ENCODE results near the gene NCR1. TPM values are rescaled to one million over a fixed set of nuclear protein-coding genes. Genes with fewer than 3 reads are reported as not detected.
"Not testable (repeated sequence)": the region's sequence is repeated elsewhere in the genome, so short reads cannot be mapped to it uniquely, and the experiment has no call there.

NCR1 gene
- total RNA-seq, 2 experiments from 2014 or later = not detected

GRCh38 chr19:54947381-54947780, 41.4 kb downstream of the NCR1 start, which contains the start of gene NLRP7:
TSS of gene NLRP7 (minus strand) at chr19:54947530.
- Mint-ChIP-seq H3K9me3 (no peaks in the 10 kb centered on the region), H3K4me1 (ENCODE audit: low read depth) (no peaks in the 10 kb centered on the region), H3K4me3 (no peak within 1 kb of the TSS), H3K27ac (no peak within 1 kb of the TSS), H3K36me3 (ENCODE audit: low read depth) (no peaks in the 10 kb centered on the region), H3K27me3 (peaks cover 8% of the 10 kb centered on the region)
- DNase-seq (no peak), ATAC-seq (ENCODE audit: poor library complexity) (no peak)
- intact Hi-C loops (cut with DNase I, micrococcal nuclease) = no loop called here
- H3K27me3 ChIP-seq (ENCODE audit: control insufficient read depth in 1 of 2, insufficient read depth in 2 of 2, low read length in 2 of 2) = peaks cover 0 to 2% of the 10 kb centered on the region in 2 experiments
- H3K27ac ChIP-seq (ENCODE audit: low read depth in 1 of 2, low read length in 2 of 2) = no peak within 1 kb of the TSS
- ChIA-PET POLR2A (no interaction called here), CTCF (no interaction called here)
- no peak within 1 kb of the TSS for H3K4me3 ChIP-seq (ENCODE audit: low read length)
- TF ChIP-seq CTCF (IDR thresholded peaks at IDR 0.05) = no peak
- H3K36me3 ChIP-seq (ENCODE audit: insufficient read depth, low read length) = no peaks in the 10 kb centered on the region
- H3K4me1 ChIP-seq (ENCODE audit: insufficient read depth, low read length) = no peaks in the 10 kb centered on the region
- H3K9me3 ChIP-seq (ENCODE audit: control insufficient read depth in 1 of 2, insufficient read depth in 1 of 2, low read length in 2 of 2) = no peaks in the 10 kb centered on the region

- no peak overlapping the region for H3K4me3 ChIP-seq (ENCODE audit: low read length)
- POLR2A ChIA-PET = no interaction called here
- Mint-ChIP-seq H3K9me3 (no peaks in the 10 kb centered on the region), H3K36me3 (ENCODE audit: low read depth) (no peaks in the 10 kb centered on the region), H3K27me3 (peaks cover 12% of the 10 kb centered on the region), H3K4me1 (ENCODE audit: low read depth) (no peaks in the 10 kb centered on the region), H3K4me3 (no peak overlapping the region), H3K27ac (no peak overlapping the region)
- DNase-seq (no peak), ATAC-seq (ENCODE audit: poor library complexity) (no peak)
- TF ChIP-seq CTCF (IDR thresholded peaks at IDR 0.05) = no peak
- H3K36me3 ChIP-seq (ENCODE audit: insufficient read depth, low read length) = no peaks in the 10 kb centered on the region
- H3K27ac ChIP-seq (ENCODE audit: low read depth in 1 of 2, low read length in 2 of 2) = no peak overlapping the region
- H3K27me3 ChIP-seq (ENCODE audit: control insufficient read depth in 1 of 2, insufficient read depth in 2 of 2, low read length in 2 of 2) = peaks cover 0 to 2% of the 10 kb centered on the region in 2 experiments
- intact Hi-C loops (cut with DNase I, micrococcal nuclease) = no loop called here
- H3K9me3 ChIP-seq (ENCODE audit: control insufficient read depth in 1 of 2, insufficient read depth in 1 of 2, low read length in 2 of 2) = peaks cover 0 to 4% of the 10 kb centered on the region in 2 experiments
- no peaks in the 10 kb centered on the region for H3K4me1 ChIP-seq (ENCODE audit: insufficient read depth, low read length)
- CTCF ChIA-PET = no interaction called here
These were observed 43.5 kb downstream of the NCR1 start for GRCh38 chr19:54949412-54949811.

GRCh38 chr19:54950580-54950979, 44.6 kb downstream of the NCR1 start:
- ATAC-seq (ENCODE audit: poor library complexity); H3K4me3 Mint-ChIP-seq; DNase-seq; H3K27ac Mint-ChIP-seq; H3K27ac ChIP-seq (ENCODE audit: low read depth in 1 of 2, low read length in 2 of 2); H3K4me3 ChIP-seq (ENCODE audit: low read length); H3K36me3 Mint-ChIP-seq (ENCODE audit: low read depth); CTCF ChIA-PET; H3K9me3 ChIP-seq (ENCODE audit: control insufficient read depth in 1 of 2, insufficient read depth in 1 of 2, low read length in 2 of 2); H3K9me3 Mint-ChIP-seq; H3K27me3 ChIP-seq (ENCODE audit: control insufficient read depth in 1 of 2, insufficient read depth in 2 of 2, low read length in 2 of 2); H3K4me1 Mint-ChIP-seq (ENCODE audit: low read depth); intact Hi-C loops (cut with DNase I, micrococcal nuclease); H3K4me1 ChIP-seq (ENCODE audit: insufficient read depth, low read length); H3K36me3 ChIP-seq (ENCODE audit: insufficient read depth, low read length); POLR2A ChIA-PET: not testable (repeated sequence)
- peaks cover 12% of the 10 kb centered on the region for H3K27me3 Mint-ChIP-seq

- no peaks in the 10 kb centered on the region for H3K36me3 Mint-ChIP-seq (ENCODE audit: low read depth)
- H3K27me3 Mint-ChIP-seq = peaks cover 15% of the 10 kb centered on the region
- CTCF ChIA-PET = no interaction called here
These were observed 46.8 kb downstream of the NCR1 start for GRCh38 chr19:54952591-54953344.

GRCh38 chr19:54953345-54953713, 47.4 kb downstream of the NCR1 start:
- ATAC-seq (ENCODE audit: poor library complexity); intact Hi-C loops (cut with DNase I, micrococcal nuclease); H3K4me3 Mint-ChIP-seq: not testable (repeated sequence)

More at GRCh38 chr19:54952591-54953344, 46.8 kb downstream of the NCR1 start:
- peaks cover 0 to 4% of the 10 kb centered on the region in 2 experiments for H3K27me3 ChIP-seq (ENCODE audit: control insufficient read depth in 1 of 2, insufficient read depth in 2 of 2, low read length in 2 of 2)
- intact Hi-C loops (cut with DNase I, micrococcal nuclease) = no loop called here
- Mint-ChIP-seq H3K27ac (no peak overlapping the region), H3K4me1 (ENCODE audit: low read depth) (no peaks in the 10 kb centered on the region), H3K4me3 (no peak overlapping the region), H3K9me3 (no peaks in the 10 kb centered on the region)
- peaks cover 0 to 4% of the 10 kb centered on the region in 2 experiments for H3K9me3 ChIP-seq (ENCODE audit: control insufficient read depth in 1 of 2, insufficient read depth in 1 of 2, low read length in 2 of 2)
- ATAC-seq (ENCODE audit: poor library complexity) = no peak
- no peak for TF ChIP-seq CTCF (IDR thresholded peaks at IDR 0.05)
- no peaks in the 10 kb centered on the region for H3K36me3 ChIP-seq (ENCODE audit: insufficient read depth, low read length)
- no peak overlapping the region for H3K4me3 ChIP-seq (ENCODE audit: low read length)
- DNase-seq = peak in 2 of 14 experiments; percentile 60 to 73
- POLR2A ChIA-PET = no interaction called here
- H3K4me1 ChIP-seq (ENCODE audit: insufficient read depth, low read length) = no peaks in the 10 kb centered on the region
- no peak overlapping the region for H3K27ac ChIP-seq (ENCODE audit: low read depth in 1 of 2, low read length in 2 of 2)

More at GRCh38 chr19:54953345-54953713, 47.4 kb downstream of the NCR1 start:
- H3K27ac ChIP-seq (ENCODE audit: low read depth in 1 of 2, low read length in 2 of 2); H3K4me1 Mint-ChIP-seq (ENCODE audit: low read depth); H3K36me3 Mint-ChIP-seq (ENCODE audit: low read depth); H3K9me3 Mint-ChIP-seq; H3K27ac Mint-ChIP-seq; POLR2A ChIA-PET; H3K4me1 ChIP-seq (ENCODE audit: insufficient read depth, low read length); H3K4me3 ChIP-seq (ENCODE audit: low read length); H3K9me3 ChIP-seq (ENCODE audit: control insufficient read depth in 1 of 2, insufficient read depth in 1 of 2, low read length in 2 of 2); H3K27me3 ChIP-seq (ENCODE audit: control insufficient read depth in 1 of 2, insufficient read depth in 2 of 2, low read length in 2 of 2); H3K36me3 ChIP-seq (ENCODE audit: insufficient read depth, low read length); CTCF ChIA-PET; DNase-seq: not testable (repeated sequence)
- H3K27me3 Mint-ChIP-seq = peaks cover 20% of the 10 kb centered on the region

Data from CD4-positive, alpha-beta T cell (primary cell).